ENCODE measurements around the gene PCBP2.

PCBP2 gene

DNA sequence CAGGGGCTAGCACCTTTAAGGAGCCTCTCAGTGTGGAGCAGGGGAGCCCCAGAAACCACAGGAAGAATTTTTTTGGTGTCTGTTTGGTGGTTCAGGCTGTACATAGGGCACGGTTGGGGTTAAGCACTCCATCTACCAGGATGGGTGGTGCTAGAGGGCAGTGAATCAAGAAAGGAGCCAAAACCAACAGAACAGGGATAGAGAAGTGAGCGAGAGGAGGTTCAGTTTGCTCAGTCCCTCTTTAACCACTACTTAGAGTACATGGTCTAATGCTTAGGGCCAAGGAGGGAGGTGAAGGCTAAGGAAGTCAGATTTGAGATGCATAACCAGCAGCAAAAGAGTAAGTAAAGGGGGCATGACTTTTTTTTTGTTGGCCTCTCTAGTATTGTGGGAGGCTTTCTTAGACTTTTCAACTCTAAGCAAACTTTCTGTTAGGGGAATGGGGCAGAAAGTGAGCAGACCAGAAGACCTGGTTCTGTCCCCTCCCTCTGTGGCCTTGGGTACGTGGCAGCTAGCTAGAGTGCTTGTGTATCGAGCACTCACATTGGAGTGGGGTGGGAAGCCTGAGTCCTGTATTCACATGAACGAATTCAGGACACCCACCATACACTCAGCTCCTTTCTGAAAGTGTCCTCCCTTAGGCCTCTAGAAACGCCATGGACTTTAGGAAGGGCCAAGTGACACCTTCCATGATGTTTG lies 62.0 kb downstream of the PCBP2 start:
- DNase-seq: no peak

DNA sequence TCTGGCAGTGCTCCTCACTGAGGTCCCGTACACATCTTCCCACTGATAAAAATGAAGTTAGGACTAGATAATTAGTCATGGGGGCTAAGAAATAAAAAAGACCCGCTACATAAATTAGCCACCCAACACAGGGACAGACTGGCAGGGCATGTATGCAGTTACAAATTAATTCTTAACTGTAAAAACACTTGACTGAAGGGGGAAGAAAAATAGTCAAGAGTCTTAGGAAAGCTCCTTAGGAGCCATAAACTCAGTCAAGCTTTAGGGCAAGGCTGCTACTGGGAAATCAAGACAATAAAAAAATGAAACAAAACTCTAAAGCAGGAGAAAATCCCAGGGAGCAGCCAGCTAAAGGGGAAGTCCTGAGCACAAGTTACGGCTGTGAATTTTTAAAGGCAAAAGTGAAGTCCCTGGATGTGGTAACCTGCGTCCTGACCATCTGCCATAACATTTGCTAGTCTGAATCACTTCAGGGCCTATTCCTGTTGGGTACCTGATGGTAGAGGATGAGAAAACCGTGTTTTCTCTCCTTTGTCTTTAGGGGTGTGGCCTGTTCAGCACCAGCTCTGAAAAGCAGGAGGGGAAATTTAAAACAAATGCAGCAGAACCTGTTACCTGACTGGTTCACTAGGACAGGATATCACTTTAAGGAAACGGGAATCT lies 62.9 kb downstream of the PCBP2 start:
- DNase-seq: no peak

DNA sequence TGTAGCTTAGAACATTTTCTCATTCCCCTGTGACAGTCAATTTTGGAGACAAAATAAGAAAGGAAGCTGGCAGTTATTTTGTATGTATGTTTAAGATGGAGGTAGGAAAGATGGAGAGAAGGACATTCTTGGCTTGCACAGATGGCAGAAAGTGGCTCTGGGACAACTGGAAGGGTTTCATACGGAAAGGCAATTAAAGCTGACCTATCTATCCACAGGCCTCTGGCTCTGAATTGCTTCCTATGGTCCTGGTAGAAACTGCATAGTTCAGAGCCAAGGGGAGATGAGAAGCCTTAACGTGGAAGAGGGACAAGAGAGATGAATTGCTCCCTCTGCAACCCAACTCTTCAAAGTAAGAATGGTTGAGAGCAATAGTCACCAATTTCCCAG lies 63.4 kb downstream of the PCBP2 start:
- DNase-seq: no peak

DNA sequence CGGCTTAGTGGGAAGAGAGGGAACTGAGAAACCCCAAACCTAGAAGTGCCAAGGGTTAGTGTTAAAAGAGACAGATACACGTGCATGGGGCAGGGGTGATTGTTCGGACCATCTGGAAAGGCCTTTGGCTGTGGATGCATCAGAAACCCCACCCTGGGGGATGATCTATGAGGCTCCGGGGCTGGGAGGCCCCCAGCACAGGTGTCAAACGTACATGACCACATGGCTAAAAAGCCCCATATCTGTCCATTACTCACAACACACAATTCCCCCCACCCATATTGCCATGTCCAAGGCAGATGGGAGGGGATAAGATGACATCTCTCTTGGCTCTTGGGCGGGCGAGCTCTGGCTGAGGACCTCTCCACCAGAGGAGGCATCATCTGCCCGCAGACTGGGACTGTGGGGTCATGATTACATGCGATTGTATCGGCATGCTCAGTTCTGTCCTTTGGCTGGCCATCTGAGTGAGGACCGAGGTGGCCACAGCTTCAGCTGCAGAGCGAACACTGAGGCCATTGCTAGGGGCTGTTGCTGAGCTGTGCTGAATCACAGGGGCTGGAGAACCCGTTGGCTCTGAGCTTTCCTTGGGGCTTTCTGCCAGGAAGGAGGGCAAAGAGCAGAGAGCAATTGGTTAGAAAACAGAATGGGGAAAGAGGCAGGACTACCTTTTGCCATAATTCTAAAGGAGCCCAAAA lies 65.0 kb downstream of the PCBP2 start:
- DNase-seq: no peak

DNA sequence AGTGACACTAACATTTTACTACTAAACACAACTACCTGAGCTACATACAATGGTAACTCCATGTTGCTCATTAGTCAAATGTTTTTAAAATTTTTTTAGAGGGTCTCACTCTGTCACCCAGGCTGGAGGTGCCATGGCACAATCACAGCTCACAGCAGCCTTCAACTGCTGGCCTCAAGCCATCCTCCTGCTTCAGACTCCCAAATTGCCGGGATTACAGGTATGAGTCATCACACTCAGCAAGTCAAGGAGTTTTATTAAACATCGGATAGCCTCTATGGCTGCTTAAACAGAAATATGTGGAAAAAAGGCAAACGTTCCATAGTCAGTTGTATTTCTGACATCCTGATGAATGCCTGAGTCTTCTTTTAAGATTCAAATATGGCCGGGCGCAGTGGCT lies 66.5 kb downstream of the PCBP2 start:
- DNase-seq: no peak

DNA sequence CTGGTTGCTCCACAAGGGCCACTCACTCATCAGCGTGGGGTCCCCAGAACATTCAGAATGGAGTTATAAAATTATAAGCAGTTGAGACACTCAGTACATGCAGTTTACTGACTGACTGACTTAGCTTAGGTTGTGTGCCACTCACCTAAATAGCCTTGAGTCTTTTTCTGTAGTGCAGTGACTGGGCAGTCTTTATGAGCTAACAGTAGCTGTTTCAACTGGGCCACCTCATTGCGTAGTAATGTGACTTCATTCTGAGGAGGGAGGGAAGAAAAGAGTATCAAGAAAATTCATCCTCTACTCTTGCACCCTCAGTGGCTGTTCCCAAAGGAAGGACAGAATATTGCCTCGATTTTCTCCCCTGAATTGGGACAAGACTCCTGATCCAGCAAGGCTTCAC lies 71.2 kb downstream of the PCBP2 start:
- DNase-seq: no peak

DNA sequence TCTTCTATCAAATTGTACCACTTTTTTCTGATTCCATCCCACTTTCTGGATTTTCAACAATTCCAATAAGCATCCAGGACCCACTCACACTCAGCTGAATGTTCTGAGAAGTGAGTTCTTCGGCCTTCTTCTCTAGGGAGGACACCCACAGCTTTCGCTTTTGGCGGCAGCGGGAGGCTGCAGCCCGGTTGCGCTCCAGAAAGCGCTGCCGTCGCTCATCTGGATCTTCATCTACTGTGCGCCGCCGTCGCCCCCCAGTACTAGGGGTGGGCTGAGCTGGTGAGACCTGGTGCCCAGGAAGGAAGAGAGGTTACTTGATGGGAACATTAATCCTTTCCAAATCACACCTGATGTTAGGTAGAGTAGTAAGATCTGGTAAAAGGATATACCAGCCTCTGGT lies 72.6 kb downstream of the PCBP2 start:
- no peak for DNase-seq

DNA sequence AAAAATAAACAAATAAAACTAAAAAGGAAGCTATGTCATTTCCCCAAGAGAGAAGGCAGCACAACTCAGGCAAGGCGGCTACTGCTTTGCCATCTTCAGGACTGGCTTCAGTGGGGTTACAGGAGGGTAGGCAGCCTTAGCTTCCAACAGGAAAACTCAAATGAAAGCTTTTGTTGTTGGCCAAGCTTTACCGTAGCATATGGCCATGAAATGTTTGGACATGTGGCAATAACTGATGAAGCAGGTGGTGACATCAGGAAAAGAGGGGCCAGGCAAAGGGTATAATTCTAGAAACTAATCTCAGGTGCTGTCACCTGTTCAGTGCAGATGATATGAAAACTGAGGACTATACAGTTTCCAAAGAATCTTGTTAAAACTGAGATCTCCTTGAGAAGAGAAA lies 78.2 kb downstream of the PCBP2 start:
- no peak for DNase-seq

All from MV-4-11 (cell line).